WTC11 (cell line): ENCODE results near the gene IPCEF1. TPM values are rescaled to one million over a fixed set of nuclear protein-coding genes. Genes with fewer than 3 reads are reported as not detected.

Experiments used
- ATAC-seq: fragments of 200-7000 bp; cut with Tn5 transposase; 2 replicates; pipeline ENCODE4 v1.10.0; 2021; ENCODE audit warnings: mild to moderate bottlenecking, moderate library complexity
- CTCF ChIA-PET: fragments of 300-600 bp; sonication (Branson Sonifier 250); formaldehyde crosslinking; loops from one replicate; lab custom pipeline; 2021; ENCODE audit warnings: antibody characterized with exemption; lab: Charles Lee
- POLR2A ChIA-PET: fragments of 350-600 bp; sonication (Branson Sonifier 250); formaldehyde crosslinking; loops from one replicate; lab custom pipeline; 2021; ENCODE audit warnings: antibody characterized with exemption; lab: Charles Lee
- DNase-seq: peaks from one replicate; pipeline ENCODE4 v3.0.0; 2021; ENCODE audit warnings: low spot score
- H3K27ac Mint-ChIP-seq: 2 replicates; pipeline ENCODE4 v1.8.0; 2021; ENCODE audit warnings: mixed read lengths
- H3K27me3 Mint-ChIP-seq: 2 replicates; pipeline ENCODE4 v1.8.0; 2021; ENCODE audit warnings: low read depth, mild to moderate bottlenecking, moderate library complexity, mixed read lengths
- H3K36me3 Mint-ChIP-seq: 2 replicates; pipeline ENCODE4 v1.8.0; 2021; ENCODE audit warnings: mixed read lengths
- H3K4me1 Mint-ChIP-seq: 2 replicates; pipeline ENCODE4 v1.8.0; 2022; ENCODE audit warnings: mixed read lengths
- H3K4me3 Mint-ChIP-seq: 2 replicates; pipeline ENCODE4 v1.8.0; 2021; ENCODE audit warnings: mild to moderate bottlenecking, moderate library complexity, mixed read lengths
- H3K9me3 Mint-ChIP-seq: 2 replicates; pipeline ENCODE4 v1.8.0; 2021; ENCODE audit warnings: mixed read lengths
- ESRRA ChIP-seq: sonication (generic); formaldehyde crosslinking; IDR thresholded peaks from 2 replicates; pipeline ENCODE4 v1.8.1; 2022; ENCODE audit warnings: mild to moderate bottlenecking, missing genetic modification reagents, borderline replicate concordance
- IRF2 ChIP-seq: sonication (generic); formaldehyde crosslinking; IDR thresholded peaks from 2 replicates; pipeline ENCODE4 v1.8.0; 2022; ENCODE audit warnings: low read depth, missing genetic modification reagents, borderline replicate concordance
- JUN ChIP-seq: sonication (generic); formaldehyde crosslinking; IDR thresholded peaks from 2 replicates; pipeline ENCODE4 v1.8.0; 2023; ENCODE audit warnings: mild to moderate bottlenecking, missing genetic modification reagents
- MYBL2 ChIP-seq: sonication (generic); formaldehyde crosslinking; IDR thresholded peaks from 2 replicates; pipeline ENCODE4 v1.8.1; 2023; ENCODE audit warnings: mild to moderate bottlenecking, moderate library complexity, missing genetic modification reagents
- NFE2L1 ChIP-seq: sonication (generic); formaldehyde crosslinking; IDR thresholded peaks from 2 replicates; pipeline ENCODE4 v1.8.1; 2023; ENCODE audit warnings: missing genetic modification reagents
- PRRX2 ChIP-seq: fragments of 250-450 bp; sonication (Bioruptor Pico); IDR thresholded peaks from 2 replicates; pipeline ENCODE4 v1.8.0; 2021; ENCODE audit warnings: mild to moderate bottlenecking
- RELA ChIP-seq: sonication (generic); formaldehyde crosslinking; IDR thresholded peaks from 2 replicates; pipeline ENCODE4 v1.8.1; 2022; ENCODE audit warnings: missing genetic modification reagents, mild to moderate bottlenecking, borderline replicate concordance
- TEAD1 ChIP-seq: sonication (generic); formaldehyde crosslinking; IDR thresholded peaks from 2 replicates; pipeline ENCODE4 v1.8.0; 2022; ENCODE audit warnings: mild to moderate bottlenecking, missing genetic modification reagents
- TP53 ChIP-seq: sonication (generic); formaldehyde crosslinking; IDR thresholded peaks from 2 replicates; pipeline ENCODE4 v1.8.1; 2023; ENCODE audit warnings: mild to moderate bottlenecking, missing genetic modification reagents
- ZNF121 ChIP-seq: sonication (generic); formaldehyde crosslinking; IDR thresholded peaks from 2 replicates; pipeline ENCODE4 v1.8.0; 2023; ENCODE audit warnings: missing genetic modification reagents
- ZNF263 ChIP-seq: sonication (generic); formaldehyde crosslinking; IDR thresholded peaks from 2 replicates; pipeline ENCODE4 v1.8.1; 2022; ENCODE audit warnings: low read depth, mild to moderate bottlenecking, moderate library complexity, missing genetic modification reagents
- ZNF396 ChIP-seq: fragments of 250-450 bp; sonication (Bioruptor Pico); IDR thresholded peaks from 2 replicates; pipeline ENCODE4 v1.8.0; 2021; ENCODE audit warnings: mild to moderate bottlenecking, moderate library complexity, borderline replicate concordance
- ZNF416 ChIP-seq: fragments of 250-450 bp; sonication (Bioruptor Pico); IDR thresholded peaks from 2 replicates; pipeline ENCODE4 v1.9.0; 2021; ENCODE audit warnings: mild to moderate bottlenecking, inconsistent platforms
- total RNA-seq: library from RNA; stranded (reverse); gene quantifications from 3 replicates; pipeline ENCODE4 v1.2.3, GENCODE V29; 2021
- TF ChIP-seq, protein P1 (sequence below): sonication (generic); formaldehyde crosslinking; IDR thresholded peaks from 2 replicates; pipeline ENCODE4 v1.8.0; 2022; ENCODE audit warnings: missing genetic modification reagents
- TF ChIP-seq, protein P2 (sequence below): sonication (generic); formaldehyde crosslinking; IDR thresholded peaks from 2 replicates; pipeline ENCODE4 v1.8.1; 2022; ENCODE audit warnings: low read depth, mild to moderate bottlenecking, moderate library complexity, missing genetic modification reagents, borderline replicate concordance
- TF ChIP-seq, protein P3 (sequence below): sonication (generic); formaldehyde crosslinking; IDR thresholded peaks from 2 replicates; pipeline ENCODE4 v1.8.1; 2022; ENCODE audit warnings: low read depth, missing genetic modification reagents, borderline replicate concordance
- TF ChIP-seq, protein P4 (sequence below): fragments of 250-450 bp; sonication (Bioruptor Pico); IDR thresholded peaks from 2 replicates; pipeline ENCODE4 v1.9.0; 2021; ENCODE audit warnings: moderate library complexity, mild to moderate bottlenecking, inconsistent platforms, borderline replicate concordance
- TF ChIP-seq, protein P5 (sequence below): sonication (generic); formaldehyde crosslinking; IDR thresholded peaks from 2 replicates; pipeline ENCODE4 v1.8.0; 2022; ENCODE audit warnings: mild to moderate bottlenecking, missing genetic modification reagents
- TF ChIP-seq, protein P6 (sequence below): sonication (generic); formaldehyde crosslinking; IDR thresholded peaks from 2 replicates; pipeline ENCODE4 v1.8.0; 2023; ENCODE audit warnings: mild to moderate bottlenecking, missing genetic modification reagents
- TF ChIP-seq, protein P7 (sequence below): sonication (generic); formaldehyde crosslinking; IDR thresholded peaks from 2 replicates; pipeline ENCODE4 v1.8.0; 2022; ENCODE audit warnings: mild to moderate bottlenecking, missing genetic modification reagents

IPCEF1 gene
- total RNA-seq, 1 experiment from 2014 or later: 1.3 TPM

DNA sequence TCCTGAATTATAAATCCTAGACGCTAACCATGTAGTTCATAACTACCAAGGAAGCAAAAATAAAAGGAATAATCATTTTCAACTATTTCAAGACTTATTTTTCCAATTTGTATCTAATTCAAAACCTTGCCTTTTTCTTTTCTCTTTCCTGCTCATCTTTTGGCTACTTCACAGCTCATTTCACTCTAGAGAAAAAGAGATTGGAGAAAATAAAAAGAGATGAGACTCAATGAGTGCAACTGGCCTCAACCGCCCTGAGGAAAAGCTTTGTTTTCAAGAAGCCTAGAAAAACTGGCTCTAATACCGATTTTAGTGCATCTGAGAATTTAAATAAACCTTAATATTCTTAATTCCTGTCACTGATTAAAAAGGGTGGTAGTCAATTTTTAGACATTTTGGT, 36.4 kb downstream of the IPCEF1 start:
- ChIA-PET CTCF (no interaction called here), POLR2A (no interaction called here)
- Mint-ChIP-seq H3K27ac (no peak overlapping the region), H3K36me3 (no peaks in the 10 kb centered on the region), H3K4me1 (0 out of 2 replicates have a peak, but pooled peaks cover 4% of the 10 kb centered on the region), H3K27me3 (no peaks in the 10 kb centered on the region), H3K4me3 (no peak overlapping the region), H3K9me3 (no peaks in the 10 kb centered on the region)
- no peak for TF ChIP-seq JUN (CRISPR knock-in tag)
- TF ChIP-seq, protein P1, sequence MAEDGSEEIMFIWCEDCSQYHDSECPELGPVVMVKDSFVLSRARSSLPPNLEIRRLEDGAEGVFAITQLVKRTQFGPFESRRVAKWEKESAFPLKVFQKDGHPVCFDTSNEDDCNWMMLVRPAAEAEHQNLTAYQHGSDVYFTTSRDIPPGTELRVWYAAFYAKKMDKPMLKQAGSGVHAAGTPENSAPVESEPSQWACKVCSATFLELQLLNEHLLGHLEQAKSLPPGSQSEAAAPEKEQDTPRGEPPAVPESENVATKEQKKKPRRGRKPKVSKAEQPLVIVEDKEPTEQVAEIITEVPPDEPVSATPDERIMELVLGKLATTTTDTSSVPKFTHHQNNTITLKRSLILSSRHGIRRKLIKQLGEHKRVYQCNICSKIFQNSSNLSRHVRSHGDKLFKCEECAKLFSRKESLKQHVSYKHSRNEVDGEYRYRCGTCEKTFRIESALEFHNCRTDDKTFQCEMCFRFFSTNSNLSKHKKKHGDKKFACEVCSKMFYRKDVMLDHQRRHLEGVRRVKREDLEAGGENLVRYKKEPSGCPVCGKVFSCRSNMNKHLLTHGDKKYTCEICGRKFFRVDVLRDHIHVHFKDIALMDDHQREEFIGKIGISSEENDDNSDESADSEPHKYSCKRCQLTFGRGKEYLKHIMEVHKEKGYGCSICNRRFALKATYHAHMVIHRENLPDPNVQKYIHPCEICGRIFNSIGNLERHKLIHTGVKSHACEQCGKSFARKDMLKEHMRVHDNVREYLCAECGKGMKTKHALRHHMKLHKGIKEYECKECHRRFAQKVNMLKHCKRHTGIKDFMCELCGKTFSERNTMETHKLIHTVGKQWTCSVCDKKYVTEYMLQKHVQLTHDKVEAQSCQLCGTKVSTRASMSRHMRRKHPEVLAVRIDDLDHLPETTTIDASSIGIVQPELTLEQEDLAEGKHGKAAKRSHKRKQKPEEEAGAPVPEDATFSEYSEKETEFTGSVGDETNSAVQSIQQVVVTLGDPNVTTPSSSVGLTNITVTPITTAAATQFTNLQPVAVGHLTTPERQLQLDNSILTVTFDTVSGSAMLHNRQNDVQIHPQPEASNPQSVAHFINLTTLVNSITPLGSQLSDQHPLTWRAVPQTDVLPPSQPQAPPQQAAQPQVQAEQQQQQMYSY (CRISPR knock-in tag): no peak
- ATAC-seq (no peak), DNase-seq (no peak)

DNA sequence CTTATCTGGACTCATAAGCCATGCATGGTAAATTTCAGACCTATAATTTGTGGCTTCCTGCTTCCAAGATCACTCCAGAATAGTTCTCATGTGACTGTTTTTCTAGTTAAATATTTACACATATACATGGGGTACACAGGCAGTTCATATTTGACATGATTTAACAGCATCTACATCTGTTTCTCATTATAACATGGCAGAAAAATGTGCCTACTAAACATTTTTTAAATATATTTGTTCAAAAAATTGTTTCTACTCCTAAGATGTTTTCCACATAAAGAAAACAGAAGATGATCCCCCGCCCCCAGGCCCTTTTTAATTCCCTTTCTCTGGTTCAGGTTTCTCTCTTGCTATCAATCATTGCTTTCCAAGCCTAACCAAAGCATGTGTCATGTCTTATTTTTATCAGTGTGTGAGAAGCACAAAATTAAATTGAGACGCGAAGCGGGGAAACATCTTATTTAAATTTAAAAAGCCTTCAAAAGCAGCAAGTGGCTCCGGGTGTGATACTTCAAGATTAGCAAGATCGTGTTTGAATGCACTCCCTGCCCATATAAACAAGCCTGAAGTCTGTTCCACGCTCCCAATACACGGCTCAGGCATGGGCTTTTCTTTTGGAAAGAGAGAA, 37.3 kb downstream of the IPCEF1 start:
- Mint-ChIP-seq H3K4me1 (0 out of 2 replicates have a peak, but pooled peaks cover 4% of the 10 kb centered on the region), H3K27me3 (no peaks in the 10 kb centered on the region), H3K27ac (no peak overlapping the region), H3K9me3 (no peaks in the 10 kb centered on the region), H3K4me3 (no peak overlapping the region), H3K36me3 (no peaks in the 10 kb centered on the region)
- no peak for DNase-seq
- no peak for ATAC-seq
- no peak for TF ChIP-seq ZNF396 (CRISPR knock-in tag)
- TF ChIP-seq ZNF121 (CRISPR knock-in tag): no peak
- TF ChIP-seq, protein P2, sequence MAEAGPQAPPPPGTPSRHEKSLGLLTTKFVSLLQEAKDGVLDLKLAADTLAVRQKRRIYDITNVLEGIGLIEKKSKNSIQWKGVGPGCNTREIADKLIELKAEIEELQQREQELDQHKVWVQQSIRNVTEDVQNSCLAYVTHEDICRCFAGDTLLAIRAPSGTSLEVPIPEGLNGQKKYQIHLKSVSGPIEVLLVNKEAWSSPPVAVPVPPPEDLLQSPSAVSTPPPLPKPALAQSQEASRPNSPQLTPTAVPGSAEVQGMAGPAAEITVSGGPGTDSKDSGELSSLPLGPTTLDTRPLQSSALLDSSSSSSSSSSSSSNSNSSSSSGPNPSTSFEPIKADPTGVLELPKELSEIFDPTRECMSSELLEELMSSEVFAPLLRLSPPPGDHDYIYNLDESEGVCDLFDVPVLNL (CRISPR knock-in tag): no peak
- CTCF ChIA-PET: no interaction called here
- POLR2A ChIA-PET: no interaction called here

DNA sequence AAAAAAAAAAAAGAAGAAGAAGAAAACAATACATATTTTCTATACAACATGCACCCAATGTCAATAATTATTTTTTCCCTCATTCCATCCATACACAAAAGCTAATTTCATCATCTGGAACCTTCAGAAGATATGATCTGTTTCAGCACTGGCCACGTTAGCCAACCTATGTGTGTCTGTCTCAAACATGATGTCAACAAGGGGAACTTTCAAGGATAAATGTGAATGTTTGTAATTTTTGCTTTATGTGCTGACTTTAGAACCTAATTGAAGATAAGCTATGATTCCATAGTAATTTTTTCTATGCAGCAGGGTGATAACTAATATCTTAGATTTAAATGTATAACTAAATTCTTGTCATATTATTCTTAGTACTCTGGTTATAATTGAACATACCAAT, 37.9 kb downstream of the IPCEF1 start:
- CTCF ChIA-PET: no interaction called here
- no peak overlapping the region for H3K4me3 Mint-ChIP-seq
- ATAC-seq: no peak
- H3K27me3 Mint-ChIP-seq: no peaks in the 10 kb centered on the region
- H3K27ac Mint-ChIP-seq: no peak overlapping the region
- POLR2A ChIA-PET: no interaction called here
- H3K9me3 Mint-ChIP-seq: no peaks in the 10 kb centered on the region
- H3K4me1 Mint-ChIP-seq: 0 out of 2 replicates have a peak, but pooled peaks cover 4% of the 10 kb centered on the region
- DNase-seq: no peak
- no peaks in the 10 kb centered on the region for H3K36me3 Mint-ChIP-seq
- TF ChIP-seq TP53 (no peak), MYBL2 (CRISPR knock-in tag) (no peak), NFE2L1 (CRISPR knock-in tag) (no peak), RELA (CRISPR knock-in tag) (no peak), PRRX2 (CRISPR knock-in tag) (no peak), IRF2 (CRISPR knock-in tag) (no peak), ESRRA (CRISPR knock-in tag) (no peak), TEAD1 (CRISPR knock-in tag) (no peak), ZNF416 (no peak), ZNF263 (CRISPR knock-in tag) (no peak)
- TF ChIP-seq, protein P3, sequence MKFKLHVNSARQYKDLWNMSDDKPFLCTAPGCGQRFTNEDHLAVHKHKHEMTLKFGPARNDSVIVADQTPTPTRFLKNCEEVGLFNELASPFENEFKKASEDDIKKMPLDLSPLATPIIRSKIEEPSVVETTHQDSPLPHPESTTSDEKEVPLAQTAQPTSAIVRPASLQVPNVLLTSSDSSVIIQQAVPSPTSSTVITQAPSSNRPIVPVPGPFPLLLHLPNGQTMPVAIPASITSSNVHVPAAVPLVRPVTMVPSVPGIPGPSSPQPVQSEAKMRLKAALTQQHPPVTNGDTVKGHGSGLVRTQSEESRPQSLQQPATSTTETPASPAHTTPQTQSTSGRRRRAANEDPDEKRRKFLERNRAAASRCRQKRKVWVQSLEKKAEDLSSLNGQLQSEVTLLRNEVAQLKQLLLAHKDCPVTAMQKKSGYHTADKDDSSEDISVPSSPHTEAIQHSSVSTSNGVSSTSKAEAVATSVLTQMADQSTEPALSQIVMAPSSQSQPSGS (CRISPR knock-in tag): no peak
- TF ChIP-seq, protein P4, sequence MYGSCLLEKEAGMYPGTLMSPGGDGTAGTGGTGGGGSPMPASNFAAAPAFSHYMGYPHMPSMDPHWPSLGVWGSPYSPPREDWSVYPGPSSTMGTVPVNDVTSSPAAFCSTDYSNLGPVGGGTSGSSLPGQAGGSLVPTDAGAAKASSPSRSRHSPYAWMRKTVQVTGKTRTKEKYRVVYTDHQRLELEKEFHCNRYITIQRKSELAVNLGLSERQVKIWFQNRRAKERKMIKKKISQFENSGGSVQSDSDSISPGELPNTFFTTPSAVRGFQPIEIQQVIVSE (CRISPR knock-in tag): no peak
- TF ChIP-seq, protein P5, sequence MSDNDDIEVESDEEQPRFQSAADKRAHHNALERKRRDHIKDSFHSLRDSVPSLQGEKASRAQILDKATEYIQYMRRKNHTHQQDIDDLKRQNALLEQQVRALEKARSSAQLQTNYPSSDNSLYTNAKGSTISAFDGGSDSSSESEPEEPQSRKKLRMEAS (CRISPR knock-in tag): no peak
- TF ChIP-seq, protein P6, sequence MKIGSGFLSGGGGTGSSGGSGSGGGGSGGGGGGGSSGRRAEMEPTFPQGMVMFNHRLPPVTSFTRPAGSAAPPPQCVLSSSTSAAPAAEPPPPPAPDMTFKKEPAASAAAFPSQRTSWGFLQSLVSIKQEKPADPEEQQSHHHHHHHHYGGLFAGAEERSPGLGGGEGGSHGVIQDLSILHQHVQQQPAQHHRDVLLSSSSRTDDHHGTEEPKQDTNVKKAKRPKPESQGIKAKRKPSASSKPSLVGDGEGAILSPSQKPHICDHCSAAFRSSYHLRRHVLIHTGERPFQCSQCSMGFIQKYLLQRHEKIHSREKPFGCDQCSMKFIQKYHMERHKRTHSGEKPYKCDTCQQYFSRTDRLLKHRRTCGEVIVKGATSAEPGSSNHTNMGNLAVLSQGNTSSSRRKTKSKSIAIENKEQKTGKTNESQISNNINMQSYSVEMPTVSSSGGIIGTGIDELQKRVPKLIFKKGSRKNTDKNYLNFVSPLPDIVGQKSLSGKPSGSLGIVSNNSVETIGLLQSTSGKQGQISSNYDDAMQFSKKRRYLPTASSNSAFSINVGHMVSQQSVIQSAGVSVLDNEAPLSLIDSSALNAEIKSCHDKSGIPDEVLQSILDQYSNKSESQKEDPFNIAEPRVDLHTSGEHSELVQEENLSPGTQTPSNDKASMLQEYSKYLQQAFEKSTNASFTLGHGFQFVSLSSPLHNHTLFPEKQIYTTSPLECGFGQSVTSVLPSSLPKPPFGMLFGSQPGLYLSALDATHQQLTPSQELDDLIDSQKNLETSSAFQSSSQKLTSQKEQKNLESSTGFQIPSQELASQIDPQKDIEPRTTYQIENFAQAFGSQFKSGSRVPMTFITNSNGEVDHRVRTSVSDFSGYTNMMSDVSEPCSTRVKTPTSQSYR (CRISPR knock-in tag): no peak
- TF ChIP-seq, protein P7, sequence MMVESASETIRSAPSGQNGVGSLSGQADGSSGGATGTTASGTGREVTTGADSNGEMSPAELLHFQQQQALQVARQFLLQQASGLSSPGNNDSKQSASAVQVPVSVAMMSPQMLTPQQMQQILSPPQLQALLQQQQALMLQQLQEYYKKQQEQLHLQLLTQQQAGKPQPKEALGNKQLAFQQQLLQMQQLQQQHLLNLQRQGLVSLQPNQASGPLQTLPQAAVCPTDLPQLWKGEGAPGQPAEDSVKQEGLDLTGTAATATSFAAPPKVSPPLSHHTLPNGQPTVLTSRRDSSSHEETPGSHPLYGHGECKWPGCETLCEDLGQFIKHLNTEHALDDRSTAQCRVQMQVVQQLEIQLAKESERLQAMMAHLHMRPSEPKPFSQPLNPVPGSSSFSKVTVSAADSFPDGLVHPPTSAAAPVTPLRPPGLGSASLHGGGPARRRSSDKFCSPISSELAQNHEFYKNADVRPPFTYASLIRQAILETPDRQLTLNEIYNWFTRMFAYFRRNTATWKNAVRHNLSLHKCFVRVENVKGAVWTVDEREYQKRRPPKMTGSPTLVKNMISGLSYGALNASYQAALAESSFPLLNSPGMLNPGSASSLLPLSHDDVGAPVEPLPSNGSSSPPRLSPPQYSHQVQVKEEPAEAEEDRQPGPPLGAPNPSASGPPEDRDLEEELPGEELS: no peak
